ENCODE data around the gene TNNI2. TPM values are rescaled to one million over a fixed set of nuclear protein-coding genes. Genes with fewer than 3 reads are reported as not detected.

TNNI2 gene
- total RNA-seq, 1 donor from 2014 or later, result not detected

GRCh38 chr11:1836011-1836945 lies 2.5 kb upstream of the TNNI2 start:
- Histone ChIP-seq H3K4me1 (peaks cover 33% of the 10 kb centered on the region), H3K4me3 (no peak overlapping the region), H3K27me3 (ENCODE audit: low read depth) (peaks cover 9% of the 10 kb centered on the region), H3K27ac (replicated peaks) (no peak overlapping the region), H3K36me3 (no peaks in the 10 kb centered on the region), H3K9me3 (replicated peaks) (no peaks in the 10 kb centered on the region)
- no peak for TF ChIP-seq CTCF (IDR thresholded peaks at IDR 0.05; ENCODE audit: borderline replicate concordance)
- DNase-seq, result peak; percentile 11
- intact Hi-C loops (cut with micrococcal nuclease), result loop anchor here (5.0 kb wide), 1 partner anchor 316 kb away; no protein-coding TSS in a partner anchor

GRCh38 chr11:1837171-1838076 lies 1.4 kb upstream of the TNNI2 start:
- Histone ChIP-seq H3K36me3 (no peaks in the 10 kb centered on the region), H3K4me1 (peaks cover 35% of the 10 kb centered on the region), H3K4me3 (no peak overlapping the region), H3K27ac (replicated peaks) (no peak overlapping the region), H3K27me3 (ENCODE audit: low read depth) (no peaks in the 10 kb centered on the region), H3K9me3 (replicated peaks) (no peaks in the 10 kb centered on the region)
- intact Hi-C loops (cut with micrococcal nuclease), result loop anchor here (5.0 kb wide), 1 partner anchor 315 kb away; no protein-coding TSS in a partner anchor
- DNase-seq, result peak; percentile 69
- TF ChIP-seq CTCF (IDR thresholded peaks at IDR 0.05; ENCODE audit: borderline replicate concordance), result peak; percentile 93

GRCh38 chr11:1838077-1838425 lies 730 bp upstream of the TNNI2 start:
- no peak for DNase-seq
- no peaks in the 10 kb centered on the region for H3K9me3 ChIP-seq (replicated peaks)
- intact Hi-C loops (cut with micrococcal nuclease), result loop anchor here (5.0 kb wide), 1 partner anchor 314 kb away; no protein-coding TSS in a partner anchor
- TF ChIP-seq CTCF (IDR thresholded peaks at IDR 0.05; ENCODE audit: borderline replicate concordance), result peak; percentile 0
- H3K36me3 ChIP-seq, result no peaks in the 10 kb centered on the region
- H3K4me3 ChIP-seq, result no peak overlapping the region
- no peak overlapping the region for H3K27ac ChIP-seq (replicated peaks)
- H3K4me1 ChIP-seq, result peaks cover 37% of the 10 kb centered on the region
- no peaks in the 10 kb centered on the region for H3K27me3 ChIP-seq (ENCODE audit: low read depth)

- peaks cover 48% of the 10 kb centered on the region for H3K4me1 ChIP-seq
- no peak for TF ChIP-seq CTCF (IDR thresholded peaks at IDR 0.05; ENCODE audit: borderline replicate concordance)
- H3K27ac ChIP-seq (replicated peaks), result no peak overlapping the region
- H3K4me3 ChIP-seq, result no peak overlapping the region
- no peaks in the 10 kb centered on the region for H3K9me3 ChIP-seq (replicated peaks)
- intact Hi-C loops (cut with micrococcal nuclease), result loop anchor here (5.0 kb wide), 1 partner anchor 313 kb away; no protein-coding TSS in a partner anchor
- no peaks in the 10 kb centered on the region for H3K36me3 ChIP-seq
- no peaks in the 10 kb centered on the region for H3K27me3 ChIP-seq (ENCODE audit: low read depth)
- peak; percentile 13 for DNase-seq
These were observed 583 bp downstream of the TNNI2 start for GRCh38 chr11:1839204-1839923.
